Activated CD4-positive, alpha-beta T cell treated with anti-CD3 and anti-CD28 coated beads, Interleukin-2, amount 10 ng/mL, durations not matched to agents 7 days and 5 days (primary cell): ENCODE measurements around the gene METTL2A. TPM values are rescaled to one million over a fixed set of nuclear protein-coding genes. Genes with fewer than 3 reads are reported as not detected.
A peak's percentile ranks its signal among the peaks of the same experiment; 100 is the strongest.
"Not testable (repeated sequence)": the region's sequence is repeated elsewhere in the genome, so short reads cannot be mapped to it uniquely, and the experiment has no call there.

Experiments
- CTCF ChIA-PET: fragments of 350-600 bp; sonication (Branson Sonifier 250); formaldehyde crosslinking; loops from one replicate; lab custom pipeline; 2021; ENCODE audit warnings: antibody characterized with exemption; lab: Charles Lee
- POLR2A ChIA-PET: fragments of 350-600 bp; sonication (Branson Sonifier 250); formaldehyde crosslinking; loops from one replicate; lab custom pipeline; 2021; ENCODE audit warnings: antibody characterized with exemption; lab: Charles Lee
- DNase-seq: peaks from one replicate; pipeline ENCODE4 v3.0.0-alpha.2; 2020
- H3K27ac Mint-ChIP-seq: one replicate; pipeline ENCODE4 v1.8.0; 2021; ENCODE audit warnings: mild to moderate bottlenecking, moderate library complexity, mixed read lengths
- H3K27me3 Mint-ChIP-seq: one replicate; pipeline ENCODE4 v1.8.0; 2021; ENCODE audit warnings: mixed read lengths
- H3K36me3 Mint-ChIP-seq: one replicate; pipeline ENCODE4 v1.8.0; 2021; ENCODE audit warnings: low read depth, mixed read lengths
- H3K4me1 Mint-ChIP-seq: one replicate; pipeline ENCODE4 v1.8.0; 2021; ENCODE audit warnings: mixed read lengths
- H3K4me3 Mint-ChIP-seq: one replicate; pipeline ENCODE4 v1.8.0; 2021; ENCODE audit warnings: mild to moderate bottlenecking, moderate library complexity, mixed read lengths
- H3K9me3 Mint-ChIP-seq: one replicate; pipeline ENCODE4 v1.8.0; 2021; ENCODE audit warnings: mixed read lengths
- total RNA-seq, 2 experiments: library from RNA; stranded (reverse); gene quantifications; one replicate each; pipeline ENCODE4 v1.2.3, GENCODE V29; 2021

METTL2A gene
- total RNA-seq, 2 experiments from 2014 or later, result 18.0 to 18.4 TPM

DNA sequence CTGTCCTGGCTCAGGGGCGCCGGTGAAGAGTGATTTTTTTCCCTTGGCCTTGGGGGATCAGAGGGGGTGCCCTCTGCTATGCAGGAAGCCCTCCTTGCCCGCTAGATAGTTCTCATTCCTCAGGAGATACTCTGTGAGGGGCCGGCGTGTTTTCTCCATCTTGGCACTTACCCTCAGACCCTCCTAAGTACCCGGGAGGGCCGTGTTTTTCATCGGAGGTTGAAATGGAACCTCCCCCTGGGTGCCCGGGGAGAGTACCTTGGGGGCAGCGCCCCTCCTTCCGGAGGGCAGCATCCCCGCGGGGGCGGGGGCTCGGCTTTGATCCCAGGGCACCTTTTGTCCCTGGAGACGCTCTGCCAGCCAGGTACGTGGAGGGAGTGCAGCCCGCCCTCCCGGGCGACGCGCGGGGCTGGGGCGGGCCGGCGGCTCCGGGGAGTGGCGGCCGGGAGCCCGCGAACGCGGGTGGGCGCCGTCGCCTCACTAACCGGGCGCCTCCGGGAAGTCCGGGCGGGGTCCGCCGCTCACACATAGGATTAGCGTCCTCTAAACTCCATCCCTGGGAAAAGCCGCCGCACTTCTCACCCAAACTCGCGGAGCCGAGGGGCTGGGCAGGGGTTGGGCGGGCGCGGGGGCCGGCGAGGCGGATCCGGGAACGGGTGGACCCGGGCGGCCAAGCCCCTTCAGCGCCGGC lies 54.2 kb downstream of the METTL2A start:
- H3K4me1 Mint-ChIP-seq, result peaks cover 35% of the 10 kb centered on the region
- H3K36me3 Mint-ChIP-seq, result peaks cover 20% of the 10 kb centered on the region
- CTCF ChIA-PET, H3K9me3 Mint-ChIP-seq, H3K27me3 Mint-ChIP-seq, POLR2A ChIA-PET: not testable (repeated sequence)
- H3K4me3 Mint-ChIP-seq, result peak overlapping the region; percentile 77
- peak overlapping the region; percentile 91 for H3K27ac Mint-ChIP-seq
- DNase-seq, result peak; percentile 35

DNA sequence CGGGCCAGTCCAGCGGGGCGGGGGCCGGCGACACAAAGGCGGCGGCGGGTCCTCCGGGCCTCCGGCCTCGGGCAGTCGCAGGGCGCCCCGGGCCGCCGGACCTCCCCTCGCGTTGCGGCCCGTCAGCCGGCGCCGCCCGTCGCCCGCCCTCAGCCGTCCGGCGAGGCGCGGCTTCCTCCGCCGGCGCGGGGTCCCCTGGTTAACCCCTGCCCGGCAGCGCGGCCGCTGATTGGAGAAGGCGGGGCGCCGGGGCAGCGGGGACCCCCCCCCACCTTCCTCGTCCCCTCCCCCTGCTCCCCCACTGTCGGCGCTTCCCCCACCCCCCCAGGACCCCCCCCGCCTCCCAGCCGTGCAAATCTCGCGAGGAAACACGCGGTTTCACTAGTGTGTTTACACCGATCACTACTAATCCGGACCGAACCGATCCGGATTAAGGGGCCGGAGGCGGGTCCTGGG lies 54.8 kb downstream of the METTL2A start, which contains the start of gene TLK2:
Gene TLK2, plus strand, starts transcription at position 402 of the 456 bp plus-strand sequence. CDS start 2,301 bp downstream, outside the sequence.
- Mint-ChIP-seq H3K27ac (peak within 1 kb of the TSS; percentile 97), H3K4me1 (peaks cover 36% of the 10 kb centered on the region), H3K4me3 (peak within 1 kb of the TSS; percentile 92), H3K36me3 (peaks cover 23% of the 10 kb centered on the region), H3K27me3 (no peaks in the 10 kb centered on the region), H3K9me3 (no peaks in the 10 kb centered on the region)
- ChIA-PET POLR2A (no interaction called here), CTCF (no interaction called here)
- DNase-seq, result peak; percentile 75

DNA sequence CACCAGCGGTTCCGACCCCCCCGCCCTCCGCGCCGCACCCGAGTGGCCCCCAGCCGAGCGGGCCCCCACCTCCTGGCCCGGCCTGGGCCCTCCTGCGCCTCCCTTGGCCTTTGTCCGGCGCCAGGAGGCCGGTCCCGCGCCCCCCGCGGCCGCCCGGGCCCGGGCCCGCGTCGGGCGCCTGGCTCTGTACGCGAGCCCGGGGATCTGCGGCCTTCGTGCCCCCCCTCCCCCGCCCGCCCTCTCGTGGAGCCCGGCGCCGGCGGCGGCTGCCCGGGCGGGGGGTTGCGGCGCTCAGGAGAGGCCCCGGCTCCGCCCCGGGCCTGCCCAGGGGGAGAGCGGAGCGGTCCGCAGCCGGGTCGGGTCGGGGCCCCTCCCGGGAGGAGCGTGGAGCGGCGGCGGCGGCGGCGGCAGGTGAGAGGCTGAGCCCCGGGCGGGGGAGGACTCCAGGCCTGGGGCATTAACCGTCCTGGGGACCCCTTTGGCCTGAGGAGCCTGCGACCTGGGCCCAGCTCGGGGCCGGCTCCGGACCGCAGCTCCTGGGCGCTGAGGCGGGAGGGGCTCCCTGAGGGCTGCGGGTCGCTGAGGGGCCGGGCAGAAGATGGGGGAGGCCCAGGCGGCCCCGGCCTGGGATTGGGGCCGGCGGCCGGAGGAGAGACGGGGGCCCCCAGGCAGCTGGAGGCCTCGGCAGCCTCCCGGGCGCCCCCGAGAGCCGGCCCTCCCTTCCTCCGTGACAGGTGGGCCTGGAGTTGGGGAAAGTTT lies 55.4 kb downstream of the METTL2A start:
- POLR2A ChIA-PET, H3K27me3 Mint-ChIP-seq, CTCF ChIA-PET, H3K9me3 Mint-ChIP-seq: not testable (repeated sequence)
- H3K27ac Mint-ChIP-seq, result peak overlapping the region; percentile 97
- H3K4me1 Mint-ChIP-seq, result peaks cover 37% of the 10 kb centered on the region
- H3K4me3 Mint-ChIP-seq, result peak overlapping the region; percentile 92
- peak; percentile 32 for DNase-seq
- peaks cover 23% of the 10 kb centered on the region for H3K36me3 Mint-ChIP-seq

DNA sequence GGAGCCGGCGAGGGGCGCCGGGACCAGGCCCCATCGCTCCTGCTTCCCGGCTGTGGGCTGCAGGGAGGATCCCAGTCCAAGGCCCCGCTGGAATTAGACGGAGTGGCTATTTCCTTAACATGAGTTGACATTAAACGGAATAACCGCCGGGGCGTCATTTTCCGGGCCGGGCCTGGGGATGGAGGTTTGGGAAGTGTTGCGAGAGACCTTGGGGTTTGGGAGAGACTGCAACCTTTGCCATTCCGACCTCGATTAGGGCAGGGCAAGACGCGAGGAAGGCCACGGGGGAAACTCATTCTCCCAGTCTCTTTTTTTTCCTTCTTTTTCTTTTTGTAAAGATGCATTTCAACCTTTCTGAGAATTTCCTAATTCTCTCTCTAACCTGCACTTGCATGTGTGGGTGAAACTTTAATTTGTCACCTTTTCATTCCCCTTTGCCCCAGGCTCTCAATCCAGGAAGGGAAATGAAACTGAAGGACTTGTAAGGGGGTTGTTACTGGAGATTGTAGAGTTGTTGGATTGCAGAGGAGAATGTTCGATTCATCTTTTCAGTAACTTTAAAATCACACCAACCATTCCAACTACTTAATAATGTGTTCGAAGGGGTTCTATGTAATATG lies 56.1 kb downstream of the METTL2A start:
- Mint-ChIP-seq H3K4me1 (peaks cover 39% of the 10 kb centered on the region), H3K27ac (peak overlapping the region; percentile 97), H3K36me3 (peaks cover 23% of the 10 kb centered on the region), H3K4me3 (peak overlapping the region; percentile 92)
- CTCF ChIA-PET, H3K9me3 Mint-ChIP-seq, POLR2A ChIA-PET, H3K27me3 Mint-ChIP-seq: not testable (repeated sequence)
- DNase-seq, result peak; percentile 17

DNA sequence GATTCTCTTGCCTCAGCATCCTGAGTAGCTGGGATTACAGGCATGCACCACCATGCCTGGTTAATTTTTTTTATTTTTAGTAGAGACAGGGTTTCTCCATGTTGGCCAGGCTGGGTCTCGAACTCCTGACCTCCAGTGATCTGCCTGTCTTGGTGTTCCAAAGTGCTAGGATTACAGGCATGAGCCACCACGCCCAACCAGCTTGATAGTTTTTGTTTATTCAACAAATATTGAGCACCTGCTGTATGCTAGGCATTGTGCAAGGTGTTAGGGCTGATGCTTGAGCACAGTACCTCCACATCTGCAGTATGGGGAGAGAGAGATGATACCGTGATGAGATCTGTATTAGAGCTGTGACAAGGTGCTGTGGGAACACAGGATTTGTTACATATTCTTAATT lies 58.9 kb downstream of the METTL2A start:
- H3K27ac Mint-ChIP-seq, POLR2A ChIA-PET, H3K9me3 Mint-ChIP-seq, H3K27me3 Mint-ChIP-seq, DNase-seq, H3K4me3 Mint-ChIP-seq: not testable (repeated sequence)
- Mint-ChIP-seq H3K36me3 (peaks cover 23% of the 10 kb centered on the region), H3K4me1 (peaks cover 42% of the 10 kb centered on the region)
- CTCF ChIA-PET, result interaction anchor here (0.6 to 0.7 kb wide), 2 partner anchors 58 to 1867 kb away, joined by 3 read pairs; no protein-coding TSS in a partner anchor

DNA sequence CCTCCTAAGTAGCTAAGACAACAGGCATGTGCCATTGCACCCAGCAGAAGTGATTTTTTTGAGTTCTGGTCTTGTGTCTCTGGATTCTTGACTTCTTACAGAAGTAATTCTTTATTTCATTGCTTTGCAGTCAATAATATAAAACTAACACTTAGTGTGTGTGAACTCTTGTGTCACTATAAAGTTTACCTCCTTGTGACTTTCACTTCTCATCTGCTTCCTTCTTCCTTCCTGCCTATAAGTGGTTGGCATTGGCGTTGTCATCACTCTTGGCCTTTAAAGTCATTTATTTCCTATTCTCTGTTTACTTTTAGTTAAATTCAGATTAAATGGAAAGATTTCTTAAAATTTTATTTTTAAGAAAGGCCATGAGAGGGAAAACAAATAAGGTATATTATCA lies 67.3 kb downstream of the METTL2A start:
- H3K36me3 Mint-ChIP-seq, H3K27ac Mint-ChIP-seq, DNase-seq, CTCF ChIA-PET, POLR2A ChIA-PET, H3K27me3 Mint-ChIP-seq, H3K9me3 Mint-ChIP-seq, H3K4me3 Mint-ChIP-seq: not testable (repeated sequence)
- peaks cover 21% of the 10 kb centered on the region for H3K4me1 Mint-ChIP-seq

DNA sequence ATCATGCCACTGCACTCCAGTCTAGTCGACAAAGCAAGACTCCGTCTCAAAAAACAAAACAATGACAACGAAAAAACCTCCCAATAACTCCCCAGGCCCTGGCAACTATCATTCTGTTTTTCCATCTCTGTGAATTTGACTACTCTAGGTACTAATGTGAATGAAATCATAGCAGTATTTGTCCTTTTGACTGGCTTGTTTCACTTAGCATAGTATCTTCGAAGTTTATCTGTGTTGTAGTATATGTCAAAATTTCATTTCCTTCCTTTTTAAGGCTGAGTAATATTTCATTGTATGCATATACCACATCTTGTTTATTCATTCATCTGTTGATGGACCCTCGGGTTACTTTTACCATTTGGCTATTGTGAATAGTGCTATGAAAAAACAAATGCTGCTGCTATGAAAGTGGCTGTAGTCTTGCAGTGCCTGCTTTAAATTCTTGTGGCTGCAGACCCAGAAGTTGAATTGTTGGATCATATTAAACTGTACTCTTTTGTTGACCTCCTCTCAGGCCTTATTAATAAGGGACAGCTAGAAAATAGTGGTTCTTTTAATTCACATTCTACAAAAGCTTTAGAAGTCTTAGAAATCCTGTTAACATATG lies 69.5 kb downstream of the METTL2A start:
- peaks cover 15% of the 10 kb centered on the region for H3K4me1 Mint-ChIP-seq
- H3K27ac Mint-ChIP-seq, H3K27me3 Mint-ChIP-seq, CTCF ChIA-PET, H3K9me3 Mint-ChIP-seq, DNase-seq, H3K36me3 Mint-ChIP-seq, H3K4me3 Mint-ChIP-seq, POLR2A ChIA-PET: not testable (repeated sequence)

DNA sequence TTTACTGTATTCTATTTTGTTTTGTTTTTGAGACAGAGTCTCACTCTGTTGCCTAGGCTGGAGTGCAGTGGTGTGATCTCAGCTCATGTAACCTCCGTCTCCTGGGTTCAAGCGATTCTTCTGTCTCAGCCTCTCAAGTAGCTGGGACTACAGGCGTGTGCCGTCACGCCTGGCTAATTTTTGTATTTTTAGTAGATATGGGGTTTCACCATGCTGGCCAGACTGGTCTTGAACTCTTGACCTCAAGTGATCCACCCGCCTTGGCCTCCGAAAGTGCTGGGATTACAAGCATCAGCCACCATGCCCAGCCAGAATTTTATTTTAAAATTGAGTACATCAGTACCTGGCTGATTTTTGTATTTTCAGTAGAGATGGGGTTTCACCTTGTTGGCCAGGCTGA lies 70.4 kb downstream of the METTL2A start:
- POLR2A ChIA-PET, H3K27me3 Mint-ChIP-seq, H3K9me3 Mint-ChIP-seq, H3K36me3 Mint-ChIP-seq, DNase-seq, H3K27ac Mint-ChIP-seq, H3K4me3 Mint-ChIP-seq, CTCF ChIA-PET: not testable (repeated sequence)
- peaks cover 15% of the 10 kb centered on the region for H3K4me1 Mint-ChIP-seq

DNA sequence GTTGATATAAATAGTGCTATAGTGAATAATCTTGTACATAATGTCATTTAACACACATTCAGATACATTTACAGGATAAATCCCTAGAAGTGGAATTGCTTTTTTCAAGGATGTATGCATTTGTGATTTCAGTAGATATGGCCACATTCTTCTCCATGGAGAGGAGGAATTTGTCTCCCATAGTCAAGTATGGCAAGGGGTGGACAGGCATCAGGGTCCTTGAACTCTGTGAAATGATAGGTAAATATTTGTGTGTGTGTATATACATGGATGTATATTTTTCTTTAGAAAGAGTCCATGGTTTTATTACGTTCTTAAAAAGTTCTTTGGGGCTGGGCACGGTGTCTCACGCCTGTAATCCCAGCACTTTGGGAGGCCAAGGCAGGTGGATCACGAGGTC lies 72.6 kb downstream of the METTL2A start:
- H3K27me3 Mint-ChIP-seq, H3K36me3 Mint-ChIP-seq, POLR2A ChIA-PET, DNase-seq, H3K4me3 Mint-ChIP-seq, H3K27ac Mint-ChIP-seq, H3K9me3 Mint-ChIP-seq, H3K4me1 Mint-ChIP-seq, CTCF ChIA-PET: not testable (repeated sequence)

DNA sequence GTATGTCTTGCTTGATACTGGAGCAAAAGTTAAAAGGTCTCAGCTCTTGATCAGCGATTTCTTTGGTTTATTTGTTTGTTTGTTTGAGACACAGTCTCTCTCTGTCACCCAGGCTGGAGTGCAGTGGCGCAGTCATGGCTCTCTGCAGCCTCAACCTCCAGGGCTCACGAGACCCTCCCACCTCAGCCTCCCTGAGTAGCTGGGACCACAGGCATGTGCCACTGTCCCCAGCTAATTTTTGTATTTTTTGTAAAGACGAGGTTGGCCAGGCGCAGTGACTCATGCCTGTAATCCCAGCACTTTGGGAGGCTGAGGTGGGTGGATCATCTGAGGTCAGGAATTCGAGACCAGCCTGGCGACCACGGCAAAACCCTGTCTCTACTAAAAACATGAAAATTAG lies 75.1 kb downstream of the METTL2A start:
- POLR2A ChIA-PET, CTCF ChIA-PET, H3K27me3 Mint-ChIP-seq, DNase-seq, H3K36me3 Mint-ChIP-seq, H3K27ac Mint-ChIP-seq, H3K9me3 Mint-ChIP-seq, H3K4me1 Mint-ChIP-seq, H3K4me3 Mint-ChIP-seq: not testable (repeated sequence)
